NCI-H1694 (cell line): ENCODE data around the gene LRRC75A.
"Not testable (repeated sequence)": the region's sequence is repeated elsewhere in the genome, so short reads cannot be mapped to it uniquely, and the experiment has no call there.

Experiments
- DNase-seq: peaks from one replicate; lab custom pipeline; 2025; lab: John Stamatoyannopoulos, UW

Gene LRRC75A

DNA sequence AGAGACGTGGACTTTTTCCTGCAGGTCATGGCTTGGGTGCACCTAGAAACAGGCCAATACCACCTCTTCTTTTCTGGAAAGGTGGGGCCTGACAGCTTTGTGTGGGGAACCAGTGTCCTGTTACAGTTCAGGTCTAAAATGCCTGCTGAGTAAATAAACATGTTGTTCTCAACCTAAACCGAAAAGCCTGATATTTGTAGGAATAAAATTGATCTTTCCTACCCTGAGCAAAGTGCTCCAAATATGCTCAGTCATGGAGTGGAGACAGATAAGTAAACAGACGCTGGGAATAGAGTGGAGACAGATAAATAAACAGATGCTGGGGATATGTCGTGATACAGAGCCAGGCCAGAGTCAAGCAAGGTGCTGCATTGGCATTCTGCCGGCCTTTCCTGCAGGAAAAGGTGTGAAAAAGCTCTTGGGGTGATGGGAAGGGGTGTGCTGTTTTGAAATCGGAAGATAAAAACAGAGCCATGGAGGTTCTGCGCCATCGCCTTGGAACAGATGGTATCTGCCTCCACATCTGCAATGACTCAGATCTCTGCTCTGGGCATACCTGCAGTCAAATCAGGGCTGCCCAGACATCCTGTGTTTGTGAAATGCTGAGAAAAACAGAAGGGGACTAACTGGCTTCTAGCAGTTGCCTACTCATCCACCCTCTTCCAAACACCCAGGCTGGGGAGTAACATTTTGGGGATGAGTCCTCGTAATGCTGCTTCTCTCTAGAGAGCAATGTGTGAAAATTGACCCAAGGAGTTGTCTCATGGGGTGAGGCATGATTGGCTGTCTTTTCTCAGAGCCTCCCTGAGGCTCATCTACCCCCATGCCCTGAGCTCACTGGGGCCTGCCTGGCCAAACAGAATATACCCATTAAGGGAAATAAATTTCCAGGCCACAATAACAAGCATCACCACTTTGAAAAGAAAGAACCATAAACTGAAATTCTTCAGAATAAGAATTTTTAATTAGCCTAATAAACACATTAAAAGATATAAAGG is 93.4 kb downstream of the LRRC75A start:
- DNase-seq: peak; percentile 59

DNA sequence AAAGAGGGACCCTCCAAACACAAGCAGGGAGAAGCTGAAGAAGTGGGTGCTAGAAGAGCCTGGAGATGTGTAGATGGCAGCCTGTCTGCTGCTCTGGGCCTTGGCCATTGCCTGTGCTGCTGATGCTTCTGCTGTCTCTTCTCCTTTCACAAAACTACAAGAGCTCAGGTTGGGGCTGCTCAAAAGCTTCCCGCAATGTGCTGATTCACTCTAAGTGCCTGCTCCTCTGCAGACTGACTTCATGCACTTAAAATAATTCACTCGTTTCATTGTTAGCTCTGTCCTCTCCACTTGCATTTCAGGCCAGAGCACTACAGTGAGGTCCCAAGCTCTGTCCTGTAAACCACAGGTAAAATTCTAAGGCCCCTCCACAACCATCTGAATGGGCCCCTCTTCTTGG is 95.3 kb downstream of the LRRC75A start:
- not testable (repeated sequence) for DNase-seq

DNA sequence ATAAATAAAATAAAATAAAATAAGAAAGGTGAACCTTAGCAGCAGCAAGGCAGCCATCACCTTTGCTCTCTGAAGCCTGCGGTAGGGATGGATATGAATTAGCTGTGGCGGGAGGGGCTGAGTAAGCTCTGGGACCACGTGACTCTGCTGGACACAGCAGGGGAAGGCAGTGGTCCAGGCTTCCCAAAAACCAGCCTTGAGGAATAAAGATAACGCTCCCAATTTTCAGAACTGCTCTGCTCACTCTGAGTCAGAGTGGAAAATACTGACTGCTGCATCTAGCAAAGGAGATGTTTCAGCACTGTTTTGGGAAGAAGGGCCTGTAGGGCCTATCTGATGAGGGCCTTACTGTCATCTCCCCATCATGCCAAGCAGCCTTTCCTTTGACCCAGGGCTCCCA is 96.1 kb downstream of the LRRC75A start:
- DNase-seq: not testable (repeated sequence)

DNA sequence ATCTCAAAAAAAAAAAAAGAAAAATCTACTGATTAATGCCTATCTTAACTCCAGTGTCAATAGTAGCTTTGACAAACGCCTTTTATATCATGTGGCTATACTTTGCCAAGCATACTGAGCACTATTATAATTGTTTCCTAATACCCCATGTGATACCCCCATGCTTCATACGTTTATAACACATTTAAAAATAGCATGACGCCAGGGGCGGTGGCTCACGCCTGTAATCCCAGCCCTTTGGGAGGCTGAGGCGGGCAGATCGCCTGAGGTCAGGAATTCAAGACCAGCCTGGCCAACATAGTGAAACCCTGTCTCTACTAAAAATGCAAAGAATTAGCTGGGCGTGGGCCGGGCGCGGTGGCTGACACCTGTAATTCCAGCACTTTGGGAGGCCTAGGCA is 99.5 kb downstream of the LRRC75A start:
- DNase-seq: not testable (repeated sequence)
